Measurements from ENCODE around the gene TPK1.

Gene TPK1

DNA sequence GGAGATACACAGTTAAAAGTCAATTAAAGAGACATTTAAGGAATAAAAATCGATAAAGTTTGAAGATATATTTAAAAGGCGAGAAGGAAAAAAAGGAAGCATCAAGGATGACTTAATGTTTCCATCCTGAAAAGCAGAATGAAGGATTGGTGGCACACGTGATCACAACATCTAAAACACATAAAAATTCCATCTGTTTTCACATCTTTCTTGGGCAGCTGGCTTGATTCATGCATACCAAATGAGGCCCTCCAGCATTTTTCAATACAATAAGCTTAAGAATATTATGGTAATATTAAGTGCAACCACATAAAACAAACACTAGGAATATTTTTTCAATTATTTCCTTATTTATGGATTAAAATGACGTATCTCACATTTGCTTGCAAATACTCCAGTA, 112.6 kb downstream of the TPK1 start:
- no peak for DNase-seq (ENCODE audit: low read depth in 2 of 2)

DNA sequence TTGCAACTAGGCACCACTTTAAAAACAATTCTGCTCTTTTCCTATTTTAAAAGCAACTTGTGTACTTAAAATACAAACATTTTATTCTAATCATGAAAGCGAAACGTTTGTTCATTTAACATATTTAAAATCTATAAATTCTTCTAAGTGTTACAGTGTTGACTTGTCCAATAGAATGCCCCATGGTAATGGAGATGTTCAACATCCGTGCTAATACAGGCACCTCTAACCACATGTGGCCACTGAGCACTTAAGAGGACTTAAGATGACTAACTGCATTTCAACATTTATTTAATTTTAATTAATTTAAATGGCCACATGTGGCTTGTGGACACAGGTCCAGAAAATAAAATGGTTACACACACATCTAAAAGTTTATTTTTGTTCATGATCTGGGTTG, 115.1 kb downstream of the TPK1 start:
- no peak for DNase-seq (ENCODE audit: low read depth in 2 of 2)

DNA sequence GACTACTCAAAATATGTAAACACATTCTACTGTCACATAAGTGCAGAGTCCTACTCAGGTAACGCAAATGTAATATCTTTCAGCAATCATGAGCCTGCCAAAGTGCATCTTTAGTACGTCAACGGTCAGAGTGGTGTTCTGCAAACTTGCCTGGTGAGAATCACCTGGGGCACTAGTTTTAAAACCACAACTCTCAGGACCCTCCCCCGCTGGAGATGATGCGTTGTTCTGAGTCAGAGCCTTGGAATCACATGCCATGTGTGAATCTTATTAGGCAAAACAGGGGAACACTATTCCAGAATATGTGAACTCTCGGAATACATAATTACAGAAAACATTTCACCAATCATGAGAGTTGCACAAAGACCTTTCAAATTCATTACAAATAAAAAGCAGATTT, 115.7 kb downstream of the TPK1 start:
- no peak for DNase-seq (ENCODE audit: low read depth in 2 of 2)

DNA sequence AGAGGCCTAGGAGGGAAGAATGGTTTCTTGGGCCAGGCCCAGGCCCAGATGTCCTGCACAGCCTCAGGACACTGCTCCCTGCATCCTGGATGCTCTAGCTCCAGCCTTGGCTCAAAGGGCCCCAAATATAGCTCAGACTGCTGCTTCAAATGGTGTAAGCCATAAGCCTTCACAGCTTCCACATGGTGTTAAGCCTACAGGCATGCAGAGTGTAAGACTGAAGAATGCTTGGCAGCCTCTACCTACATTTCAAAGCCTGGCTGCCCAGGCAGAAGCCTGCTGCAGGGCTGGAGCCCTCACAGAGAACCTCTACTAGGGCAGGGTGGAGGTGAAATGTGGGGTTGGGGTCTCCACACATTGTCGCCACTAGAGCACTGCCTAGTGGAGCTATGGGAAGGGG, 118.1 kb downstream of the TPK1 start:
- DNase-seq (ENCODE audit: low read depth in 2 of 2): no peak

DNA sequence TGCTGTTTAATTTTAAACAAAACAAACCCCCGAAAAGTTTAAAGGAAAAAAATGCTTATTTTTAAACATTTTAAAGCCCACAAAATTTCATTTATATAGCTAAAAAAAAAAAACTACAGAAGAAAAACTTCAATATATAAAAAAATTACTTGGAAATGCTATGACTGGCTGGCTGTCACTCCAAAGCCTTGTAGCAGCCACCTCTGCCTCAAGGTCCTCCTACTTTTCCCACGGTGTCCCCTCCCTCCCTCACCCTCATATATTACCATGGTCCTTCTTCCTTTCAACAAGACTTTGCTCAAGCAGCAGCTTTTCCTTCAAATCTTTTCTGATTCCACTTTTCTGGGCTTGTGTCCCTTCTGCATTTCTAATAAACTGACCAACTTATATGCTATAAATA, 122.0 kb downstream of the TPK1 start:
- DNase-seq (ENCODE audit: low read depth in 2 of 2): no peak

DNA sequence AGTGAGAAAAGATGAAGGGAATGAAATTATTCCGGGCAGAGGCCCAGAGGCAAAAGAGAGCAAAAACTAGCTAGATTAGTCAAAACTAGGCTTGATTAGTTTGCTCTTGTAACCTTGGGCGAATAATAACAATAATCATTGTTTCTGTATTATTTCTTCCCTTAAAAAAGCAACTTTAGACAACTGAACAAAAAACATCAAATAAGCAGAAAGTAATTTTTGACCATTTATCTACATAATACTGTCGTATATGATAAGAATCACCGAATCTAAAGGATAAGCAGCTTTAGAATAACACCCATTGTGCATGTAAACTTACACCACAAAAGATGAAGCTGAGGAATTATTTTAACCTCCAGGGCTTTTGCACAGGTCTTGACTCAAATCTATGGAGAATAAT, 125.1 kb downstream of the TPK1 start:
- DNase-seq (ENCODE audit: low read depth in 2 of 2): no peak

DNA sequence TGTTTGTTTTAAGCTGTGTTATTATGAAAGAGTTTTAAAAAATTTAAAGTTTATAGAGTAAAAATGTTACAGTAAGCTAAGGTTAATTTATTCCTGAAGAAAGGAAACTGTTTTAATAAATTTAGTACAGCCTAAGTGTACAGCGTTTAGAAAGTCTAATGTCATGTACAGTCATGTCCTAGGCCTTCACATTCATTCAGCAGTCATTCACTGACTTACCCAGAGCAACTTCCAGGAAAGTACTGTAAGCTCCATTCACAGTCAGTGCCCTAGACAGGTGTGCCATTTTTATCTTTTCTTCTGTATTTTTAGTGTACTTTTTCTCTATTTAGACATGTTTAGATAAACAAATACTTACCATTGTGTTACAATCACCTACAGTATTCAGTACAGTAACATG, 126.8 kb downstream of the TPK1 start:
- no peak for DNase-seq (ENCODE audit: low read depth in 2 of 2)

DNA sequence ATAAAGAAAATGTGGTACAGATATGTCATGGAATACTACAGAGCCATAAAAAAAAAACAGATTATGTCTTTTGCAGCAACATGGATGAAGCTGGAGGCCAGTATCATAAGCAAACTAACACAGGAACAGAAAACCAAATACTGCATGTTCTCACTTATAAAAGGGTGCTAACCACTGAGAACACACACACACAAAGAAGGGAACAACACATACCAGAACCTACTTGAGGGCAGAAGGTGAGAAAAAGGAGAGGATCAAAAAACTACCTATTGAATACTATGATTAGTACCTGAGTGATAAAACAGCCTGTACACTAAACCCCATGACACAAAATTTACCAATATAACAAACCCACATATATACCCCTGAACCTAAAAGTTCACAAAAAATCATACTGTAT, 144.6 kb downstream of the TPK1 start:
- no peak for DNase-seq (ENCODE audit: low read depth in 2 of 2)

DNA sequence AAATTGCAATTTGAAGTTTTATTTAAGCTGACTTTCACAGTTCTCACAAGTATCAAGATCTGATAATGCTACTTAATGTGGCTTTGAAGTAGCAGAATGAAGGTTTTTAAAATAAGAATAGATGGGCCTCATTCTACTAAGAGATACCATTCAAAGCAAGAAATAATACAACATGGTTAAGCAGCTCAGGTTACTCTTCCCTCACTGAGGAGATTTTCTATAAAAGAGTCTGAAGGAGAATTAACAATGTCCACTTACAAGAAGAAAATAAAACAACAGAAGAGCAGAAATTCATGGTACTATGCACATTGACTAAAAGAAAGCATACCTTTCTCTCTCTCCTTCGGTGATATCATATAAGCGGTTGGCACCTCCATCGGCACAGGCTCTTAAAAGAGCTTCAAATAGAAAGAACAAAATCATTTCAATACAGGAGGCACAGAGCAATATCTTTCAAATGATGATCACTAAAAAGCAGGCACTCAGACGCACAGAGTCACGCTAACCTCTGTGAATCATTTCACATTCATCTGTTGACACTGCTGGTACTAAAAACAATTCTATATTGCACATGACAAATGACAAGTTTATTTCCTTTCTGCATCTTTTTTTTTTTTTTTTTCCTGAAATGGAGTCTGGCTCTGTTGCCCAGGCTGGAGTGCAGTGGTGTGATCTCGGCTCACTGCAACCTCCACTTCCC, 153.1 kb downstream of the TPK1 start:
- no peak for DNase-seq (ENCODE audit: low read depth in 2 of 2)

DNA sequence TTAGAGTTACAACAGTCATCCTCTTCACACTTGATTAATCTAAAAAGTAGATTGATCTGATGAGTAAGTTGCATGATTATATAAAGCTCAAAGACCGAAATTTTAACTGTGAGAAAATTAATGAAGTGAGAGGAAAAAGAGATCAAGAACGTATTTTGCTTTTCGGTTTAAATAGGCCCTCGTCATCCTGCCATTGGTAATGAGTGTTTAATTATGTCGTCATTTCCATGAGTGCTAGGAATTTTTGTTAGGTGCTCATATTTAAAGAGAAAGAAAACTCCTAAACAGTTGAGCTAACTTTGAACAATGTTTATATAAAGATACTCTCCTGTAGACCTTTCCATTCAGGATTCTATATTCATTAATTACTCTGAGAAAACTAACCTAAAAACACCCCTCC, 159.4 kb downstream of the TPK1 start:
- no peak for DNase-seq (ENCODE audit: low read depth in 2 of 2)

DNA sequence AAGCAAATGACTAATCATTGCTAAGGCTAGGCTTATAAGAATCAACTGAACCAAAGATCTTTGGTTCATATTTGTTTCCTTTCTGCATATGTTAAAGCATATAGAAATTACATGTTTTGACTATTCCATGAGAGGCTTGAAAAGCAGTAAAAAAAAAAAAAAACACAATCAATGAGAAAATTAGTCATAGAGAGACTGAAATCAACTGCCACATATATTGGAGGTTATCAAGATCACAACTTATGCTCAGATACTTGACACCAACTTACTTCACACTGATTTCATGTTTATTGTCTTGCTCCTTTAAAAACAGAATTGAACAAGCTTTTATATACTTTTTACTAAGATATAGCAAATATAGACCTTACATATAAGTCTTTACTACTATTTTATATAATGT, 161.3 kb downstream of the TPK1 start:
- no peak for DNase-seq (ENCODE audit: low read depth in 2 of 2)

DNA sequence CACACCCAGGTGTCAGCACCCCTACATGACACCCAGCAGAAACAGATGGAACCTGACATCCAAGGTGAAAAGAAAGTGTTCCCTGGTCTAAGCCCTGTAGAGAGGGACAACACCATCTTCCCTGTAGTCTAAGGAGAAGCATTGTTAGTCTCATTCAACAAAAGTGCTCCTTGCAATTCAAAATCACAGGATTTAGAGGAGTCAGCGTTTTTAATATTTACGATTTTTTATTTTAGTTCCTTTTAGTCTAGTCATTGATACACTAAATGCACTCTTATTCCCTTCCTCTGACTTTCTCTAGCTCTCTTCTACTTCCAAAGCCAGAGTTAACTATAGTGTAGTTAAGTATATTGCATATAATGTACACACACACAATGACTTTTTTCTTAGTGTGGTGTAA, 163.0 kb downstream of the TPK1 start:
- no peak for DNase-seq (ENCODE audit: low read depth in 2 of 2)

DNA sequence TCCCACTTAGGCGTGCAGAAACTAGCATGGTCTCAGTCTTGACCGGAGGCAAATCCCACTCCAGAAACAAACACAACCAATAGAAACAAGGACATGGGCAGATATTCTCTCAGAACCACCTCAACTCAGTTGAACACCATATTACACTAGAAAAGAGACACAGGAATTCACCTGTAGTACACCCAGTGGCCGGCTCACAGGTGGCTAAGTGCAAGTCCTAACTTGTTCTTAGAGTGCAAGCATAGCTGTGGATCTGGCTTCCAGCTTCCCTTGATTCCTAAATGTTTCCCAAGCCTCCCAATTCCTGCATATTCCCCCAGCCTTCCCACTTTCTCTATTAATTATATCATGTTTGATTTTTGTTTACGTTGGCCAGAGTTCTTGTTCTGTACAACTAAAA, 164.4 kb downstream of the TPK1 start:
- no peak for DNase-seq (ENCODE audit: low read depth in 2 of 2)

DNA sequence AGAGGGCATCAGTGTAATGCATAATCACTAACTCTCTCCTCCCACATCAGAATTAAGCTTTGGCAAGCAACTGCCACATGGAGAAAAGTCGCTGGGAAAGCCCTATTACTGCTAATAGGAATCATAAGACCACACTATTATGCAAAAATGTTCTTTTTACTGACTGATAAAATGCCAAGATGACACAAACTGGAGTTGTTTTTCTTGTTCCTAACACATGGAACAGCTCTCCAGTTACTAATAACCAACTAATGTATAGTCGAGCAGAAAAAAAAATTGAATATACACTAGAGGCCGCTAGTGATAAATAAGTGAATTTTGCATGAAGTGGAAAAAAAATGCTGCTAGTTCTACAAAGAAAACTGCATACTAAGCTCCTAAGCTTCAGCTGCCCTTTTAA, 165.6 kb downstream of the TPK1 start:
- DNase-seq (ENCODE audit: low read depth in 2 of 2): no peak

DNA sequence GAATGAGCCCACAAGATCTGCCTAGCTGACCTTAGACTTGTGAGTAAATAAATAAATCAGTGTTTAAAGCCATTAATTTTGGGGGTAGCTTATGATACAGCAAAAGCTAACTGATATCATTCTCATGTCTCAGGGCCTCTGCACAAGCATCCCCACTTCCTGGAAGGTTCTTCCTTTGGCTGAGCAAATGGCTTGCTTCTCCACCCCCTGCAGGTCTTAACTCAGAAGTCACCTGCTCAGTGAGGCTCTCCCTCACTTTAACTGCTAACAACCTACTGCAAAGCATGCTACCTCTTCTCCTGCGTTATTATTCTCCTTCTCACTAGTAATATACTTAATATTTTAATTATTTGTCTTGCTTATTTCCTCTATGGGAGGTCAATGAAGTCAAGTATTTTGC, 167.3 kb downstream of the TPK1 start:
- DNase-seq (ENCODE audit: low read depth in 2 of 2): no peak

DNA sequence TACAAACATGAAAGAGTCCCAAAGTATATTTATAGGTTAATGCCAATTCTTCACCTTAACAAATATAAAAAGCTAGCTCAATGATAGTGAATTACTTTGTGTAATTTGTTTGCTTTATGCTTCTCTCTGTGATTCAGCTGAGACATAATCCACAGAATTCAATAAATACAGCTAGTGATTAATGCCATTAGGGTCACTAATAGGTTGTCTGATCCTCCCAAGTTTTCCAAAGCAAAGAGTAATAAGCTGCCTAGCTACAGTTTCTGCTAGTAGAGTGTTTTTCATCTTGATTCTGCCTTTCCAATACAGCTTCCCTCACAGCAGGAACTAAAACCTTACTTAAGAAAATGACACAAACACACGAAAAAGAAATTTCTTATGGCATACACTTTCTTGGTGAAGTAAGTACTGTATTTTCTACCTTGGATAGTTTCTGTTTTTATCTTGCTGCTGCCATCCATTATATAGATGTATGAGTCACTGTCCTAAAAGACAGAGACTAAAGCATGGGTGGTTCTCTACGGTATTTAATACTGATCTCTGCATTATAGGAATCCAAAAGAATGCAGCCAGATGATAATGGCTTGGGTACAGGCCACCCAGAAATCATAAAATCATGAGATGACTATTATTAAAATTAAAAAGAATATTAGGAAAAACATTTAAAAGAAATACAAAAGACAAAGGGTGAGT, 170.0 kb downstream of the TPK1 start:
- no peak for DNase-seq (ENCODE audit: low read depth in 2 of 2)

DNA sequence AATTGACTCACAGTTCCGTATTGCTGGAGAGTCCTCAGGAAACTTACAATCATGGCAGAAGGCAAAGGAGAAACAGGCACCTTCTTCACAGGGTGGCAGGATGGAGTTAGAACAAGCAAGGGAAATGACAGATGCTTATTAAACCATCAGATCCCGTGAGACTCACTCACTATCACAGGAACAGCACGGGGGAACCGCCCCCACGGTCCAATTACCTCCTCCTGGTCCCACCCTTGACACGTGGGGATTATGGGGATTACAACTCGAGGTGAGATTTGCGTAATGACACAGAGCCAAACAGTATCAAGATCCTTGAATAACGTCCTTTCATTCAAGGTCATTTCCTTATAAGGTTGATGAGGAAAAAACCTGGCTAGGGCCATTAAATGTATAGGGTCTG, 176.6 kb downstream of the TPK1 start:
- DNase-seq (ENCODE audit: low read depth in 2 of 2): no peak

DNA sequence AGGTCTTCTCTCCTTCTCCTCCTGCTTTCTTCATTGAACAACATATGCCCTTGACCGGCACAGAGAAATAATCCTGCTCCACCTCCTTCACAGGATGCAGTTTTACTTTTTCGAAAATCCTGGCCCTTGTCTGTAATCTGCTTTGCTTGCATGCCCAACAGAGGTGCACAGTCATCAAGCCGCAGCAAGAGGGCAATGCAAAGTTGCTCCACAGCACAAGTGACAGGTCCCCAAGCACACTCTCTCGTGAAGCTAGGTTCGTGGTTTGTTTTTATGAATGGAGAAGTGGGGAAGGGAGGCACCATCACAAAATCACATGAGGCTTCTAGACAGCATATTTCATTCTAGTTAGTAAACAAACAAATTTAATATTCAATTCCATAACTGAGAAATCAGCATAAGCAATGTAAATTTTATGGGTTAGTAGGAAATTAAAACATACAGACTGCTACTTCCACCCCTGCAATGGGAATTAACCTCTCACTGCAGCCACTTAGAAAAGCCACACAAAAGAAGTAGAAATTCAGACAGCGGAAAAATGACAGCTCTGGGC, 178.8 kb downstream of the TPK1 start:
- DNase-seq (ENCODE audit: low read depth in 2 of 2): no peak

DNA sequence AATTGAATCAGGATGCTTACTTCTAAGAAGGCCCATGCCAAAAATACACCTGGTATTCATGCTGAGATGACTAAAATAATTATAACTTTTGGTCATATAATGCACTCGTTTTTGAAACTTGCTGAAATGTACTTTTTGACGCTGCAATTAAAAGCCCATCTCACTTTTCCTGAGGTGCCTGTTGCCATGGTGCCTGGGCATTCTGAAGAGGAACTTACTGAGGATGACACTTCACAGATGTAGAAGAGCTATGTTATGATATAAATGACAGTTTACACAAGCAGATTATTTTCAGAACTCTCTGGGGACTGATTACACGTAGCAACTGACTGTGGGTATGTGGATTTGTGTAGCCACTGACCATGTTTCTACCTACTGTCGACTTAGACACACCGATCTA, 182.4 kb downstream of the TPK1 start:
- DNase-seq (ENCODE audit: low read depth in 2 of 2): no peak

DNA sequence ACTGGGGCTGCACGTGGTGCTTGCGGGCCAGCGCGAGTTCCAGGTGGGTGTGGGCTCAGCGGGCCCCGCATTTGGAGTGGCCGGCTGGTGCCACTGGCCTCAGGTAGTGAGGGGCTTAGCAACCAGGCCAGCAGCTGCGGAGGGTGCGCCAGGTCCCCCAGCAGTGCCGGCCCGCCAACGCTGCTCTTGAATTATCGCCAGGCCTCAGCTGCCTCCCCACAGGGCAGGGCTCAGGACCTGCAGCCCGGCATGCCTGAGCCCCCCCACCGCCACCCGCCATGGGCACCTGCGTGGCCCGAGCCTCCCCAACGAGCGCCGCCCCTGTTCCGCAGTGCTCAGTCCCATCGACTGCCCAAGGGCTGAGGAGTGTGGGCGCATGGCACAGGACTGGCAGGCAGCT, 185.4 kb downstream of the TPK1 start:
- no peak for DNase-seq (ENCODE audit: low read depth in 2 of 2)

DNA sequence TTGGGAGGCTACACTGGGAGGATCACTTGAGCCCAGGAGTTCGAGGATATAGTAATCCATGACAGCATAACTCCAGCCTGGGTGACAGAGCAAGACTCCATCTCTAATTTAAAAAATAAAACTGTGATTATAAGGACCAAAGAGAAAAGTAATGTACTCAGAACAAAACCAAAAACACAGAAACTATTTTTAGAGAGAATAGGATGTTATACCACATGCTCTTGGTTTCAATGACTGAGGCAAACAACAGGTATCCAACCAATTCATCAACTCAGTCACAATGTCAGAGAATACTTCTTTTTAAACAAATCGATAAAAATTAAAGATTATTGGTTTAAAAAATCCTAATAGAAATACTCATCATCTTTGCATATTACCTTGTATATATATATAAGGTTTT, 186.7 kb downstream of the TPK1 start:
- DNase-seq (ENCODE audit: low read depth in 2 of 2): no peak

DNA sequence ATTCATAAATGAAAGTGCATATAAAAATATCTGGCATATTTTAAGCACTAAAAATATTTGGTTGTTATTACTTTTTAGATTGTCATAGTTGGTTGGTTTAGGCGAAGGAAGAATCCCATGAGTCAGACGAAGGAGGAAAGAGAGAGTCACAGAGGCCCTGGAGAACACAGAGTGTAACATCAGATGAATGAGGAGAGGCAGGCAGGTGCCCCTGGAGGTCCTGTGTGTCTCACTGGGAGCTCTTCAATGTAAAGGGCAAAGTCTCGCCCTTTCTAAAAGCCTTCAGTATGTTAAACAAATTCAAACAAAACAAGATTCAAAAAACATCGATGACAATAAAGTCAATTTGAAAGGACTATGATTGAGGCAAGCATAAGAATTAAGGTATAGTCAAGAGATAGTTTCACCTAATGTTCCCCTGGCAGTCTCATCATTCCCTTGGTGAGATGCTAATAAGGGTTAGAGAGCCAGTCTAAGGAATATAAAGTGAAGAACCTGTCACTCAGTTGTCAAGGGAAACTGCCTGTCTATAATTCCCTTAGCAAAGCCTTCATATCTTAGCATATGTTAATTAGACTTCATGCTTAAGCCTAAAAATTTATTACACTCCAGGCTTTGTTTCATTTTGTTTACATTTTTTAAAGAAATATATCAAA, 194.3 kb downstream of the TPK1 start:
- DNase-seq (ENCODE audit: low read depth in 2 of 2): no peak

DNA sequence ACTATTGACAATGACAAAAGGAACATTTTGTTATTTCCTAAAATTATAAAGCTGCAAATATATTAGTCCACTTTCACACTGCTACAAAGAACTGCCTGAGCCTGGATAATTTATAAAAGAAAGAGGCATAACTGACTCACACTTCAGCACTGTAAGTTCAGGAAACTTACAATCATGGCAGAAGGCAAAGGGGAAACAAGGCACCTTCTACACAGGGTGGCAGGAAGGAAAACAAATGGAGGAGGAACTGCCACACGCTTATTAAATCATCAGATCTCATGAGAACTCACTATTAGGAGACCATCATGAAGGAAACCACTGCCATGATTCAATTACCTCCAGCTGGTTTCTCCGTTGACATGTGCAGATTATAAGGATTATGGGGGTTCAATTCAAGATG, 203.1 kb downstream of the TPK1 start:
- DNase-seq (ENCODE audit: low read depth in 2 of 2): no peak
